Hepatocyte (in vitro differentiated cells): Measurements from ENCODE around the gene AHCYL2. TPM values are rescaled to one million over a fixed set of nuclear protein-coding genes. Genes with fewer than 3 reads are reported as not detected.
"Not testable (repeated sequence)": the region's sequence is repeated elsewhere in the genome, so short reads cannot be mapped to it uniquely, and the experiment has no call there.

ENCODE experiments used
- DNase-seq: peaks from one replicate; pipeline ENCODE4 v3.0.0-alpha.2; 2016; ENCODE audit warnings: low spot score
- H2AFZ ChIP-seq: fragments of 200-600 bp; sonication (generic); 2 replicates; pipeline ENCODE4 v1.6.0; 2016; ENCODE audit warnings: antibody characterized with exemption, mild to moderate bottlenecking
- H3K27ac ChIP-seq: fragments of 200-600 bp; sonication (generic); 2 replicates; pipeline ENCODE4 v1.5.1; 2016; ENCODE audit warnings: mild to moderate bottlenecking
- H3K27me3 ChIP-seq: fragments of 200-600 bp; sonication (generic); 2 replicates; pipeline ENCODE4 v1.6.1; 2016
- H3K36me3 ChIP-seq: fragments of 200-600 bp; sonication (generic); replicated peaks from 2 replicates; pipeline ENCODE4 v1.5.1; 2016; ENCODE audit warnings: low read depth; ENCODE audit not compliant: insufficient read depth
- H3K4me1 ChIP-seq: fragments of 200-600 bp; sonication (generic); 2 replicates; pipeline ENCODE4 v1.5.1; 2016; ENCODE audit warnings: mild to moderate bottlenecking, moderate library complexity; ENCODE audit not compliant: insufficient read depth
- H3K4me2 ChIP-seq: fragments of 200-600 bp; sonication (generic); 2 replicates; pipeline ENCODE4 v1.6.0; 2016
- H3K4me3 ChIP-seq: fragments of 200-600 bp; sonication (generic); 2 replicates; pipeline ENCODE4 v1.5.1; 2016; ENCODE audit warnings: mild to moderate bottlenecking
- H3K79me2 ChIP-seq: fragments of 200-600 bp; sonication (generic); 2 replicates; pipeline ENCODE4 v1.6.0; 2017; ENCODE audit warnings: mild to moderate bottlenecking
- H3K9me2 ChIP-seq: fragments of 200-600 bp; sonication (generic); replicated peaks from 2 replicates; pipeline ENCODE4 v1.6.0; 2017; ENCODE audit warnings: mild to moderate bottlenecking; ENCODE audit not compliant: insufficient read depth
- H3K9me3 ChIP-seq: fragments of 200-600 bp; sonication (generic); 2 replicates; pipeline ENCODE4 v1.5.1; 2016; ENCODE audit warnings: low read depth, mild to moderate bottlenecking
- H4K20me1 ChIP-seq: fragments of 200-600 bp; sonication (generic); 2 replicates; pipeline ENCODE4 v1.6.0; 2016; ENCODE audit warnings: mild to moderate bottlenecking; ENCODE audit not compliant: insufficient read depth, poor library complexity, severe bottlenecking
- CTCF ChIP-seq: fragments of 200-600 bp; sonication (generic); IDR thresholded peaks from 2 replicates; pipeline ENCODE4 v1.5.1; 2016; ENCODE audit warnings: antibody characterized with exemption, mild to moderate bottlenecking; ENCODE audit not compliant: poor library complexity
- EZH2 ChIP-seq: fragments of 200-600 bp; sonication (generic); IDR thresholded peaks from 2 replicates; pipeline ENCODE4 v1.6.1; 2016; ENCODE audit warnings: antibody characterized with exemption, mild to moderate bottlenecking, borderline replicate concordance
- EZH2phosphoT487 ChIP-seq: fragments of 200-600 bp; sonication (generic); IDR thresholded peaks from one replicate; pipeline ENCODE4 v1.6.1; 2018; ENCODE audit warnings: antibody characterized with exemption, mild to moderate bottlenecking, low read depth, moderate library complexity; ENCODE audit not compliant: unreplicated experiment, severe bottlenecking
- WGBS: methylation state at CpG from one replicate; pipeline ENCODE4 v1.1.6; 2016; ENCODE audit warnings: low lambda C conversion rate; ENCODE audit errors: missing lambda C conversion rate; 5-methylcytosine and 5-hydroxymethylcytosine counted together
- polyA plus RNA-seq: library from polyadenylated mRNA; unstranded; fragments of >200 nt; fragmentation: Nextera tagmentation; extraction: Ambion mirVana; gene quantifications from 2 replicates; pipeline ENCODE4 v1.2.1, GENCODE V29; 2016
- total RNA-seq: library from RNA; depleted of rRNA; stranded (reverse); fragments of >200 nt; gene quantifications from 2 replicates; pipeline ENCODE4 v1.2.3, GENCODE V29; 2014

AHCYL2 gene
- total and polyA plus RNA-seq, 2 experiments from 2014 or later: 13.7 to 20.0 TPM

GRCh38 chr7:129348023-129348740 is 123.4 kb downstream of the AHCYL2 start:
- Histone ChIP-seq H3K4me3 (no peak overlapping the region), H3K79me2 (no peaks in the 10 kb centered on the region), H3K4me2 (no peak overlapping the region), H3K36me3 (no peaks in the 10 kb centered on the region), H4K20me1 (no peaks in the 10 kb centered on the region), H3K9me2 (no peaks in the 10 kb centered on the region), H2AFZ (no peak overlapping the region), H3K27me3 (no peaks in the 10 kb centered on the region), H3K27ac (no peak overlapping the region), H3K9me3 (no peaks in the 10 kb centered on the region), H3K4me1 (no peaks in the 10 kb centered on the region)
- 79% methylated on average over 2 of the region's 2 CpGs for WGBS
- no peak for TF ChIP-seq EZH2phosphoT487
- DNase-seq: no peak

GRCh38 chr7:129351320-129351719 is 126.5 kb downstream of the AHCYL2 start:
- Histone ChIP-seq H3K9me2 (no peaks in the 10 kb centered on the region), H2AFZ (no peak overlapping the region), H3K79me2 (no peaks in the 10 kb centered on the region), H4K20me1 (no peaks in the 10 kb centered on the region), H3K4me1 (no peaks in the 10 kb centered on the region), H3K4me2 (no peak overlapping the region), H3K36me3 (no peaks in the 10 kb centered on the region), H3K27me3 (no peaks in the 10 kb centered on the region), H3K4me3 (no peak overlapping the region), H3K9me3 (no peaks in the 10 kb centered on the region), H3K27ac (no peak overlapping the region)
- no peak for DNase-seq
- 83% methylated on average over 3 of the region's 3 CpGs for WGBS
- no peak for TF ChIP-seq CTCF
- TF ChIP-seq EZH2phosphoT487: no peak
- TF ChIP-seq EZH2: no peak

- not testable (repeated sequence) for H2AFZ ChIP-seq, H3K4me3 ChIP-seq, H3K4me2 ChIP-seq, H3K36me3 ChIP-seq, H3K9me2 ChIP-seq, H3K79me2 ChIP-seq, H4K20me1 ChIP-seq, H3K4me1 ChIP-seq, H3K9me3 ChIP-seq, H3K27ac ChIP-seq, DNase-seq, H3K27me3 ChIP-seq
- 79% methylated on average over 5 of the region's 5 CpGs for WGBS
Observed at GRCh38 chr7:129353104-129353503, 128.3 kb downstream of the AHCYL2 start.

GRCh38 chr7:129354428-129355157 is 129.8 kb downstream of the AHCYL2 start:
- Histone ChIP-seq H3K4me3 (no peak overlapping the region), H3K79me2 (no peaks in the 10 kb centered on the region), H3K4me1 (peaks cover 3% of the 10 kb centered on the region), H3K4me2 (no peak overlapping the region), H3K9me3 (no peaks in the 10 kb centered on the region), H3K27ac (no peak overlapping the region), H3K9me2 (no peaks in the 10 kb centered on the region), H2AFZ (no peak overlapping the region), H3K27me3 (no peaks in the 10 kb centered on the region), H3K36me3 (no peaks in the 10 kb centered on the region), H4K20me1 (no peaks in the 10 kb centered on the region)
- DNase-seq: no peak
- WGBS: 91% methylated on average over 5 of the region's 5 CpGs
- TF ChIP-seq EZH2: no peak
- no peak for TF ChIP-seq EZH2phosphoT487
- TF ChIP-seq CTCF: no peak
